ENCODE data around the gene CREB5.

Gene CREB5

GRCh38 chr7:28646376-28647075, 234.2 kb downstream of the CREB5 start:
- DNase-seq (ENCODE audit: low spot score), result no peak

DNA sequence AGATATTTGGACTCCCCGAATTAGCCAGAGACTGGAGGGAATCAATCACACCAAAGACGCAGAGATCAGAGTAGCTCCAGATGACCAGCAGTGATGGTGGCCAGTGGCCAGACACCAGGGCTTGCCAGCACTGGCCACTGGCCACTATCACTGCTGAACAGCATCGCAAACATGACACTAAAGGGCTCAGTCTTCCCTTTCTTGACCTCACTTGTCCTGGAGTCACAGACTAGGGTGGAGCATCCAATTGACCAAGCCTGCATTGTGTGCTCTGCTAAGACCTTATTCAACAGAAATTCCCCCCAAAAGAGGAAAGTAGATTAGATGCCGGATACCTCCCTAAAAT, 234.7 kb downstream of the CREB5 start:
- peak; percentile 86 for DNase-seq (ENCODE audit: low spot score)

GRCh38 chr7:28649189-28649588, 236.9 kb downstream of the CREB5 start:
- DNase-seq (ENCODE audit: low spot score), result no peak

DNA sequence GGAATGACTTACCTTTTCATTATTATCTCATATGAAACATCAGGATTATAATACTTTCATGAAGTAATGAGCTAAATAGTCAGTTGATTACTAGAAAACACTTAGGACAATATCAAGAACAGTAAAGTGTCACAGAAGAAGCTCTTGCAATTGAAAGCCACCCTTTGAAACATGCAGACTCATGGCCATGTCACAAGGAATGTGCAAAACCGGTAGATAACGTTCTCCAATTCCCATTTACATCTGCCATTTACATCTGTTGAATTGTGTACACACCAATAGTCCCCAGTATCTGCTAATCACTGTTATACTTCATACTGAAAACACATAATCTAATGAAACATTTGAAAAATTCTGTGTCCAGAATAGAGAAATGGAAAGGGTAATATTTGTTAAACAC, 237.5 kb downstream of the CREB5 start:
- DNase-seq (ENCODE audit: low spot score), result no peak

DNA sequence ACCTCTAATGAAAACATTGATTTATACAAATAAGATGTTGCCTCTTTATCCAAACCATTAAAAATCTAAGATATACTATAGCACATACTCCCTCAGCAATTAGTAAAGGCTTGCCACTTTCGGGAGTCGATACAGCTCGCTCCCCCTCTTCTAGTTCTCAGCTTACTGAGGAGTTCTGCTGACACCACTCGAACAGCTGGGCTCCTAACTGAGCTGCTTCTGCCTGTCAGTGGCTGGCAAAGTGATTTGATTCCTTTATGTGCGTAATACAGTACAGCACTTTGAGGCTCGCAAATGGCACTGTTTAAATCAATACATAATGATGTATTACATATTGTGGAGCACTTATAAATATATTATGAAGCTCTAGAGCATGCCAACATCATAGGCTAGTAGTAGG, 241.8 kb downstream of the CREB5 start:
- DNase-seq (ENCODE audit: low spot score), result peak; percentile 61

DNA sequence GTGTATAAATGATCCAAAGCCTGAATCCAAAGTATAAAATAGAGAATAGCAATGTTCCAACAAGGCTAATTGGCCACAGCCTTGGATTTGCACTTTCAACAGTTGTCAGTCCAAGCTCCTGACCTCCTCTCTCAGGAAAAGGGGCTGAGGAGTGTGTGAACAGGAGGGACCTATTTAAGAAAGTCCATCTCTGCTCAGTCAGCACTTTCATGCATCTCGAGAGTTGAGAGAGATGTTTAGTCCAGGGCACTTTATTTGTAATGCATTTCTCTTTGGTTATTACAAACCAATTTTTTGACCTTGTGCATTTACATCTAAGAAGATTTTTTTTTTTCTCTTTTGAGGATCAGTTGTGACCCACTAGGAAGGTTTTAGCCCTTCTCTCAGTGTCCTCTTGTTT, 244.2 kb downstream of the CREB5 start:
- no peak for DNase-seq (ENCODE audit: low spot score)

- DNase-seq (ENCODE audit: low spot score), result no peak
Measured at GRCh38 chr7:28658381-28658780, 246.1 kb downstream of the CREB5 start.

DNA sequence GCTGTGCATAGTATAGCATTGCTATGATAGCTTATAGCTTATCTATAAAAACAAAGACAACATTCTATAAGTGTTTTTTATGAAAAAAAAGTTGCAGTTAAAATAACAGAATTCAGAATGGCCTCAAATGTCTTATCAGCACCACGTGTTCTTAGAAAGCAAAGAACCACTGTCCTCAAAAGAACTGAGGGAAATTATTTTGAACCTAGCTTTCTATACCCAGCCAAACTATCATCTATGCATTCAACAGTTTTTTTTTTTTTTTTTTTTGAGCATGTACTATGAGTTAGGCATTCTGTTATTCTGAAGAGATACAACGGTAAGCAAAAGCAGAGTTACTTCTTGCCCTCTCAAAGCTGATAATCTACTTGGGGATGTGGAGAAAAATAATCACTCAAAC, 247.8 kb downstream of the CREB5 start:
- DNase-seq (ENCODE audit: low spot score), result no peak

DNA sequence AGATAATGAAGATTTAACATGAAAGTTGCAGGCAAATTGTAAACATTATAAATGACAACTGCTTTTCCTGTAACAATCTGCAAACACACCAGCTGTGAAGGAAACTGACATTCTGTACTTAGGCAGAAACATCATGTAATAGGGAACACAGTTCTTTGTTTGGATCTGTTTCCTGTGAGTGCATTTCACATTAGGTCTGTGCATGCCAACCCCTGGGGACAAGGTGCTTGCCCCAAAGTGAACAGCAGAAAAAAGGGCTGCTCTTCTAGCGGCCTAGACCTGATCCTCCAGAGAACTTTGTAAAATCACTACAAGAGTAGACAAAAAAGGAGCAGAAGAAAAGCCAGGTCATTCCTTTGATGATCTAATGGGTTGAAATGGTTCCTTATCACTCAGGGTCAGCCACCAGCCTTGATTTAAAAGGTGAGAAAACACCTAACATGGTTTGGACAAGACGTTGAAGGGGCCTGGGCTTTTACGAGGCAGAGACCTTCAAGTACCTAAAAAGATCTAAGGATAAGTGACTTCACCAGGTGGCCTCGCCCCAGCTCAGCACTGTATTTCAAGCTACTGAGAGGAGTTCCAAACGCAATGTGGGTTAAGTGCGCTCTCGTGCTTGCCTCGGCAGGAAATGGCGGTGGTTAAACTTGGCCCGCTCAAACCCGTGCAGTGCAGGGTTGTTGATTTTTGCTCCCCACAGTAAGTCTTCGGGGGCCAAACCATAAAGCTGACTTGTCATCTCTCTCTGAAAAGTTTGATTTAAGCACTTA, 249.7 kb downstream of the CREB5 start:
- no peak for DNase-seq (ENCODE audit: low spot score)

DNA sequence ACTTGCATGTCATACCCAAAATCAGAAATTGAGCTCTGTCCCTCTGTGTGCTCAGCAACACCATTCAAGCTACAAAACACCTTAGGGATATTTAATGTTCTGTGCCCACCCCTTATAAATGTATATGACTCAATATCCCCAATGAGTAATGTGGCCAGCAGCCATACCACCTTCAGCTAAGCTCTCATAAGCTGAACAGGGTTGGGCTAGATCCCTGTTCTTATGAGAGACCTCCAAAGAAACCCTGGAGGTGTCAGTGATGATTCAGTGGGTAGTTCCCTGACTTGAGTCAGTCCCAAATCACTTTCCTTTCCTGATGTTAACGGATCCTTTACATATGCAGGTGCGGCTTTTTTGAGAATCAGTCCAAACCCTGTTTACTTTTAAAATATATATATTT, 253.8 kb downstream of the CREB5 start:
- DNase-seq (ENCODE audit: low spot score), result no peak

DNA sequence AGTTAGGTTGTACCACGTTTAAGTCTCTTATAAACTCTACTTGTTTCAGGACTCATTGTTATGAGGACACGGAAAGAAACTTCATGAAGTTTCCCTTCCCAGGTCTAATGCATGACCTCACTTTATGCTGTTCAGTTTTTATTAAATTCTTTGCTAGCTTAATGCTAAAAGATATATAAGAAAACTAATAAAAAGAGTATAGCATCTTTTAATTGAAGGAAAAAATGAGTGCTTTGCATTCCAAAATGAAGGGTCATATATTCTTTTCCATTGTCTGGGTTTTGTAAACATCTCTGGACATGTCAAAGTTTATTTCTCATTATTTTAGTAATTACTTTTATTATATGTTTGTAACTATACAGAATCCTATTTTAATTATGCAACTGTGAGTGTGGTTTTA, 255.8 kb downstream of the CREB5 start:
- no peak for DNase-seq (ENCODE audit: low spot score)

GRCh38 chr7:28669330-28669729, 257.0 kb downstream of the CREB5 start:
- no peak for DNase-seq (ENCODE audit: low spot score)

- DNase-seq (ENCODE audit: low spot score), result no peak
Measured at GRCh38 chr7:28671526-28671925, 259.2 kb downstream of the CREB5 start.

- no peak for DNase-seq (ENCODE audit: low spot score)
Measured at GRCh38 chr7:28672397-28672797, 260.1 kb downstream of the CREB5 start.

- no peak for DNase-seq (ENCODE audit: low spot score)
Measured at GRCh38 chr7:28674359-28674782, 262.1 kb downstream of the CREB5 start.

- DNase-seq (ENCODE audit: low spot score), result no peak
Measured at GRCh38 chr7:28675429-28675828, 263.1 kb downstream of the CREB5 start.

- DNase-seq (ENCODE audit: low spot score), result no peak
Measured at GRCh38 chr7:28677668-28678067, 265.4 kb downstream of the CREB5 start.

DNA sequence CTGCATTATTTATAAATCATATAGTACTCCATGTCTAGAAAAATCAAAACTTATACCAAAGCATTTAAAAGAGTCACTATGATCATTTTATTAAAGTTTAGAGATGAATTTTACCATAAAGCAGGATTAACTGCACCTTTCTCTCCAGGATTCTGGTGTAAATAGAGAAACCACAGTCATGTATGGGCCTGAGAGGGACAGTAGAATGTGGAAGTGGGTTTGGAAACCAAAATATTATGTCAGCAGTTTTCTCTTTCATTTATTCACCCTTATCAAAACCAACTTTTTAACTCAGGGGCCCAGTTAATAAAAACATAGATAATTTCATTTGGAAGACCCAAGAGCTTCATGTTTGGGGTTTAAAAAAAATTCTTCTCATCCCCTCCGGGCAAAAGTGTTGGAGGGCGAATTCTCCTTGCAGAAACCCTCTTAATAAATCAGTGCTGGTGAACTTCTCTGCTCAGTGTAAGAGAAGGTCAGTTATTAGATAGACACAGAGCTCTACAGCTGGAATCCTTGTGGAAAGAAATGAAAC, 266.2 kb downstream of the CREB5 start:
- DNase-seq (ENCODE audit: low spot score), result no peak

- DNase-seq (ENCODE audit: low spot score), result no peak
Measured at GRCh38 chr7:28681693-28682310, 269.5 kb downstream of the CREB5 start.

DNA sequence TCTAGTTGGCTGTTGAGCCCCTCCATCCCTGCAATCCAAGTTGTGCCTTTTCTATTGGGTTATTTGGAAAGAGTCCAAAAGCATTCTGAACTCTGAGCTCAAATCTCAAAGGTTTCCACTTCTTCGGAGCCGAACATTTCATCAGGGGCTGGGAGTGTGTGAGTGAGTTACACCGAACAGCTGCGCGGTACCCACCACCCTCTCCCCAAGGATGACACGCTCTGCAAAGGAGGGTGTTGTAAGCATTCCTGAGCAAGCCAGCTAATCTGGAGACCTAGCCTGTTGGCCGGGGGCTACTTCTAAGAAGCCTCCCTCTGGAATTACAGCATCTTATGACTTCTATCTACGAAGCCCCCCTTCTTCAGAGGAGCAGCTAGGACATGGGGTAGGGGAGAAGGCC, 270.5 kb downstream of the CREB5 start:
- DNase-seq (ENCODE audit: low spot score), result no peak

GRCh38 chr7:28684650-28685241, 272.4 kb downstream of the CREB5 start:
- no peak for DNase-seq (ENCODE audit: low spot score)

- peak; percentile 77 for DNase-seq (ENCODE audit: low spot score)
Measured at GRCh38 chr7:28685242-28685643, 272.9 kb downstream of the CREB5 start.
